Smooth muscle cell (in vitro differentiated cells): Measurements from ENCODE around the gene OR2Y1. TPM values are rescaled to one million over a fixed set of nuclear protein-coding genes. Genes with fewer than 3 reads are reported as not detected.

Source experiments
- DNase-seq: peaks from one replicate; lab custom pipeline; 2025; ENCODE audit not compliant: unreplicated experiment; lab: John Stamatoyannopoulos, UW
- H2AFZ ChIP-seq: fragments of 200-600 bp; sonication (generic); 2 replicates; pipeline ENCODE4 v1.6.0; 2016; ENCODE audit warnings: antibody characterized with exemption, low read depth, mild to moderate bottlenecking
- H3F3A ChIP-seq: fragments of 200-600 bp; sonication (generic); 2 replicates; pipeline ENCODE4 v1.6.0; 2017; ENCODE audit warnings: antibody characterized with exemption, low read depth
- H3K27ac ChIP-seq: fragments of 200-600 bp; sonication (generic); 2 replicates; pipeline ENCODE4 v1.5.1; 2016; ENCODE audit warnings: low read depth, mild to moderate bottlenecking
- H3K27me3 ChIP-seq: fragments of 200-600 bp; sonication (generic); 2 replicates; pipeline ENCODE4 v1.6.1; 2016; ENCODE audit warnings: low read depth, mild to moderate bottlenecking
- H3K36me3 ChIP-seq: fragments of 200-600 bp; sonication (generic); 2 replicates; pipeline ENCODE4 v1.5.1; 2016; ENCODE audit warnings: low read depth
- H3K4me1 ChIP-seq: fragments of 200-600 bp; sonication (generic); 2 replicates; pipeline ENCODE4 v1.5.1; 2016; ENCODE audit warnings: low read depth
- H3K4me2 ChIP-seq: fragments of 200-600 bp; sonication (generic); 2 replicates; pipeline ENCODE4 v1.6.0; 2016; ENCODE audit warnings: mild to moderate bottlenecking
- H3K4me3 ChIP-seq: fragments of 200-600 bp; sonication (generic); 2 replicates; pipeline ENCODE4 v1.5.1; 2016; ENCODE audit warnings: mild to moderate bottlenecking
- H3K79me2 ChIP-seq: fragments of 200-600 bp; sonication (generic); 2 replicates; pipeline ENCODE4 v1.6.0; 2016; ENCODE audit warnings: low read depth, mild to moderate bottlenecking
- H3K9ac ChIP-seq: fragments of 200-600 bp; sonication (generic); 2 replicates; pipeline ENCODE4 v1.6.0; 2016; ENCODE audit warnings: low read depth
- H3K9me3 ChIP-seq: fragments of 200-600 bp; sonication (generic); replicated peaks from 2 replicates; pipeline ENCODE4 v1.5.1; 2016; ENCODE audit warnings: low read depth
- H4K20me1 ChIP-seq: fragments of 200-600 bp; sonication (generic); 2 replicates; pipeline ENCODE4 v1.6.0; 2016; ENCODE audit warnings: low read depth
- WGBS: methylation state at CpG from one replicate; pipeline ENCODE4 v1.1.7; 2016; ENCODE audit warnings: low lambda C conversion rate; 5-methylcytosine and 5-hydroxymethylcytosine counted together
- polyA plus RNA-seq: library from polyadenylated mRNA; unstranded; fragments of >200 nt; fragmentation: Nextera tagmentation; extraction: Ambion mirVana; gene quantifications from 2 replicates; pipeline ENCODE4 v1.2.1, GENCODE V29; 2016
- total RNA-seq: library from RNA; depleted of rRNA; stranded (reverse); fragments of >200 nt; gene quantifications from 2 replicates; pipeline ENCODE4 v1.2.3, GENCODE V29; 2014
- TF ChIP-seq, protein P1 (sequence below): fragments of 200-600 bp; sonication (generic); IDR thresholded peaks from 2 replicates; pipeline ENCODE4 v1.5.1; 2017; ENCODE audit warnings: borderline replicate concordance, mild to moderate bottlenecking, antibody characterized with exemption; ENCODE audit not compliant: insufficient read depth, poor library complexity, severe bottlenecking

The OR2Y1 gene
- total and polyA plus RNA-seq, 2 experiments from 2014 or later, result not detected

DNA sequence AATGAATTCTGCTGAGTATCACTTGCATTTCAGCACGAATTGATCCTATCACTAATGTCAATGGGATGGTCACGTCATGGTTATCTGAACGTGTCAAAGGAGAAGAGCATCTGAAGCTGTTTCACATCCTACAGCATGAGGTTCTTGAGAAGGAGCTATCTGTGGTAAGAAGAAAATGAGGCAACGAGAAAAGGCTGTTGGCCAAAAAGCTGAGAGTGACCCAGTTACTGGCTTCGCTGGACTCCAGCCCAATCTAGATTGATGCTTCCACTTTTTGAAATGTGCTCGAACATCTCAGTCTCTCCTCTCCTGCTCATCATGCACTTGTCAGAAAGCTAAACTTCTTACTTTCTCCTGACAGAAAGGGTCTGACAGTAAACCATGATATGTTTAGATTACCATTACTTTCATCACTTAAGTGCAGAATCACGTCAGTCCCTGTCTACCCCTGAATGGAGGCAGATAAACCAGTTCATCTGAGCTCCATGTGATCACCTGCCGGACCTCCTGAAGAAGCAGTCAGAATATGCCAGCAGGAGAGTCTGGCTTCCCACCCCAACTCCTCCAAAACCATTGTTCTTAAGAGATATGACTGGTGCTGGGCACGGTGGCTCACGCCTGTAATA lies 40.2 kb upstream of the OR2Y1 start:
- Histone ChIP-seq H4K20me1 (peaks cover 6% of the 10 kb centered on the region), H3K27ac (no peak overlapping the region), H3K9ac (no peak overlapping the region), H3K4me3 (no peak overlapping the region), H3F3A (peaks cover 6% of the 10 kb centered on the region), H3K79me2 (no peaks in the 10 kb centered on the region), H3K36me3 (no peaks in the 10 kb centered on the region), H2AFZ (no peak overlapping the region), H3K27me3 (no peaks in the 10 kb centered on the region), H3K4me2 (no peak overlapping the region), H3K9me3 (no peaks in the 10 kb centered on the region), H3K4me1 (peaks cover 8% of the 10 kb centered on the region)
- 86% methylated on average over 10 of the region's 10 CpGs for WGBS
- TF ChIP-seq, protein P1, sequence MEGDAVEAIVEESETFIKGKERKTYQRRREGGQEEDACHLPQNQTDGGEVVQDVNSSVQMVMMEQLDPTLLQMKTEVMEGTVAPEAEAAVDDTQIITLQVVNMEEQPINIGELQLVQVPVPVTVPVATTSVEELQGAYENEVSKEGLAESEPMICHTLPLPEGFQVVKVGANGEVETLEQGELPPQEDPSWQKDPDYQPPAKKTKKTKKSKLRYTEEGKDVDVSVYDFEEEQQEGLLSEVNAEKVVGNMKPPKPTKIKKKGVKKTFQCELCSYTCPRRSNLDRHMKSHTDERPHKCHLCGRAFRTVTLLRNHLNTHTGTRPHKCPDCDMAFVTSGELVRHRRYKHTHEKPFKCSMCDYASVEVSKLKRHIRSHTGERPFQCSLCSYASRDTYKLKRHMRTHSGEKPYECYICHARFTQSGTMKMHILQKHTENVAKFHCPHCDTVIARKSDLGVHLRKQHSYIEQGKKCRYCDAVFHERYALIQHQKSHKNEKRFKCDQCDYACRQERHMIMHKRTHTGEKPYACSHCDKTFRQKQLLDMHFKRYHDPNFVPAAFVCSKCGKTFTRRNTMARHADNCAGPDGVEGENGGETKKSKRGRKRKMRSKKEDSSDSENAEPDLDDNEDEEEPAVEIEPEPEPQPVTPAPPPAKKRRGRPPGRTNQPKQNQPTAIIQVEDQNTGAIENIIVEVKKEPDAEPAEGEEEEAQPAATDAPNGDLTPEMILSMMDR, result no peak
- no peak for DNase-seq

DNA sequence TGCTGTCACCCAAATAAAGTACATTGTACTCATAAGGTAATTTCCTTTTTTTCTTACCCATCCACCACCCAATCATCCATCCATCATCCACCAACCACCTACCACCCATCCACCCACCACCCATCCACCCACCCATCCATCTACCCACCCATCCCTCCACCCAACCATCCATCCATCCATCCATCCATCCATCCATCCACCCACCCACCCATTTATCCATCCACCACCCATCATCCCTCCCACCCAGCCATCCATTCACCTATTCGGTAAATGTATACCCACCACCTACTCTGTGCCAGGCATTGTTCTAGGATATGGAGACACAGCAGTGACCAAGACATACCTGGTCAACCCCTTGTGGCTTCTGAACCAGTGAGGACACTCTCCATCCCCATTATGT lies 37.6 kb upstream of the OR2Y1 start:
- 100% methylated on average over 1 of the region's 1 CpG for WGBS
- Histone ChIP-seq H3K9me3 (no peaks in the 10 kb centered on the region), H3K4me2 (no peak overlapping the region), H3F3A (no peaks in the 10 kb centered on the region), H3K79me2 (no peaks in the 10 kb centered on the region), H3K9ac (no peak overlapping the region), H4K20me1 (no peaks in the 10 kb centered on the region), H3K4me3 (no peak overlapping the region), H2AFZ (no peak overlapping the region), H3K4me1 (no peaks in the 10 kb centered on the region), H3K36me3 (no peaks in the 10 kb centered on the region), H3K27ac (no peak overlapping the region), H3K27me3 (no peaks in the 10 kb centered on the region)
- no peak for DNase-seq
- TF ChIP-seq, protein P1, result no peak

DNA sequence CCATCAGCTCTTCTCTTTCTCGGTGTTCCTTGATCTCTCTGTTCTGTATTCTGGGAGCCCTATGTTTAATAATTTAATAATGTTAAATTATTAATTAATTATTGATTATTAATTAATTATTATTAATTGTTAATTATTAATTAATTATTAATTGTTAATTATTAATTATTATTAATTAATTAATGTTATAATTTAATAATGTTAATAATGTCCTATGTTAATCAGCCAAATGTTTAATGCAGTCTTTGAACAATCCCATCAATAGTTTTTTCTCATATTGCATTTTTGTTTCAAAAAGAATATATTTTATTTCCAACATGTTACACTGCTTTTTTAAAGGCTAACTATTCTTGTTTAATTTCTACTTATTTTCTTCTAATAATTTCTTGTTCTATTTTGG lies 36.5 kb upstream of the OR2Y1 start:
- Histone ChIP-seq H3K4me3 (no peak overlapping the region), H3K27me3 (no peaks in the 10 kb centered on the region), H3K9ac (no peak overlapping the region), H3K79me2 (no peaks in the 10 kb centered on the region), H3K36me3 (no peaks in the 10 kb centered on the region), H2AFZ (no peak overlapping the region), H3K4me2 (no peak overlapping the region), H3F3A (no peaks in the 10 kb centered on the region), H4K20me1 (no peaks in the 10 kb centered on the region), H3K4me1 (no peaks in the 10 kb centered on the region), H3K27ac (no peak overlapping the region), H3K9me3 (peaks cover 10% of the 10 kb centered on the region)
- TF ChIP-seq, protein P1, result no peak
- 98% methylated on average over 1 of the region's 1 CpG for WGBS
- DNase-seq, result no peak

DNA sequence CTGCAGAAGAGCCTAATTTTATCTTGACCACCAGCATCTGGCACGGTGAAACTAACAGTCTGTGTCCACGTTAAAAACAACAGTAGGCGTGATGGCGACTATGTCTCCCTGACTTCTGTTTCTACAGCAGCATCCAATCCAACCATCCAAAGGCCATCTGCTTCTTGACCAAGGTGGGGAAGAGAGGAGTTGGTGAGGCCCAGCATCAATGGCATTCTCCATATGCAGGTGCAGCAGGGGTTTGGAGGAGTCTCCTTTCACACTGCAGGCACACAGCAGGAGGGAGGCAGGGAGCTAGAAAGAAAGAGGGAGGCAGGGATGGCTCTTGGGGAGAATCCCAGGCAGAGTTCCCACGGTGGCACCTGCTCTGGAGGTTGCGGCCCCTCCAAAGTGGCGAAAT lies 35.8 kb upstream of the OR2Y1 start:
- TF ChIP-seq, protein P1, result no peak
- 91% methylated on average over 7 of the region's 7 CpGs for WGBS
- H2AFZ ChIP-seq, result no peak overlapping the region

More for the DNA sequence above, 35.8 kb upstream of the OR2Y1 start:
- Histone ChIP-seq H3K79me2 (no peaks in the 10 kb centered on the region), H3K27ac (no peak overlapping the region), H3K4me2 (no peak overlapping the region), H3K9me3 (peaks cover 10% of the 10 kb centered on the region), H3K9ac (no peak overlapping the region), H3K4me1 (no peaks in the 10 kb centered on the region), H3F3A (no peaks in the 10 kb centered on the region), H4K20me1 (no peaks in the 10 kb centered on the region), H3K4me3 (no peak overlapping the region), H3K36me3 (no peaks in the 10 kb centered on the region), H3K27me3 (no peaks in the 10 kb centered on the region)
- no peak for DNase-seq
